ENCODE results near the gene DCTPP1. TPM values are rescaled to one million over a fixed set of nuclear protein-coding genes. Genes with fewer than 3 reads are reported as not detected.

The DCTPP1 gene
- polyA plus RNA-seq, 3 donors from 2014 or later: 64.5 to 101 (median 73.3) TPM

DNA sequence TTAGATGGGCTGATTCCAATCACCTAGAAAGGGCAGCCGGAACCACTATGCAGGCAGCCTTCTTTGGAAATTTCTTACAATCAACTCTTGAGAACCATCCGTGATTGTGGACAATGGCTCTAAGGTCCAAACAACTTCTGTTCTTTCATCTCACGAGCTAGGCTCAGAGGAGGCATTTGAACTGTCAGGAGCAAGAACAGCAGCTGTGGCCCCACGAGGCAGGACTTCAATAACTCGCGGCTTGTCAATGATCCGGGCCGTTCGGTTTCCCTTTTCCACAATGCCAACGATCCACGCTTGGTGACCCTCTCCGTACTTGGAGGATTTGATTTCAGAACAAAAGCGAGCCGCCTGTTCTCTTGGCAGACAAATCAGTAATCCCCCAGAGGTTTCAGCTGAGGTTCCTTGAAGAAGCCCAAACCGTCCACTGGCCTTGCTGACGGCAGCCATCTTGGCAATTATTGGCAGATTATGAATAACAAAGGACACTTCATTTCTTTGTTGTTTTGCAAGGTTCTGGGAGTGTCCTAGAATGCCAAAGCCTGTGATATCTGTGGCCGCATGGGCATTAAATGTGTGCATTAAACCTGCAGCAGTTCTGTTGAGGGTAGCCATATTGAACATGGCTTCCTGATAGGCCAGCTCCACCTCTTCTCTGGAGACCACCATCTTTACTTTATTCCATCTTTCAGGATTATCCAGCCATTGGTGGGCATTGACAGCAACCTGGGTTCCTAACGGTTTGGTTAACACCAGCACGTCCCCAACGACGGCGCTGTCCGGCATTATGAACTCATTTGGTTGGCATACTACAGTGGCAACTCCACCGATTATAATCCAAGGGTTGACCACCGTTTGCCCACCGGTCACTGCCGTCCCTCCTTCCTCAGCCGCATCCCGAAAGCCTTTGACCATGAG lies 14.7 kb upstream of the DCTPP1 start:
- peak overlapping the region; percentile 65 to 86 (median 83) for H3K27ac Mint-ChIP-seq
- no peaks in the 10 kb centered on the region for H3K9me3 Mint-ChIP-seq
- peaks cover 6 to 14% (median 12%) of the 10 kb centered on the region in 3 donors for H3K36me3 Mint-ChIP-seq
- peaks cover 34 to 38% of the 10 kb centered on the region in 2 donors for H3K4me1 Mint-ChIP-seq
- H3K27me3 Mint-ChIP-seq (ENCODE audit: low read depth in 3 of 3): peaks cover 5 to 7% (median 6%) of the 10 kb centered on the region in 3 donors
- no peak for DNase-seq
- peak overlapping the region; percentile 83 to 96 (median 91) for H3K4me3 Mint-ChIP-seq

- Mint-ChIP-seq H3K4me3 (peak overlapping the region; percentile 70 to 95 (median 89)), H3K36me3 (peaks cover 6 to 14% (median 12%) of the 10 kb centered on the region in 3 donors), H3K27ac (peak overlapping the region; percentile 30 to 80 (median 50)), H3K9me3 (no peaks in the 10 kb centered on the region), H3K4me1 (peaks cover 32 to 36% of the 10 kb centered on the region in 2 donors), H3K27me3 (ENCODE audit: low read depth in 3 of 3) (peaks cover 5 to 7% (median 6%) of the 10 kb centered on the region in 3 donors)
- no peak for DNase-seq
These were observed 13.8 kb upstream of the DCTPP1 start for GRCh38 chr16:30443631-30444030.

- no peak overlapping the region for H3K27ac Mint-ChIP-seq
- DNase-seq: no peak
- H3K36me3 Mint-ChIP-seq: peaks cover 6 to 12% (median 11%) of the 10 kb centered on the region in 3 donors
- peaks cover 0 to 2% (median under 1%) of the 10 kb centered on the region in 3 donors for H3K27me3 Mint-ChIP-seq (ENCODE audit: low read depth in 3 of 3)
- no peaks in the 10 kb centered on the region for H3K9me3 Mint-ChIP-seq
- peaks cover 19 to 20% of the 10 kb centered on the region in 2 donors for H3K4me1 Mint-ChIP-seq
- H3K4me3 Mint-ChIP-seq: no peak overlapping the region
These were observed 10.0 kb upstream of the DCTPP1 start for GRCh38 chr16:30439720-30440348.

GRCh38 chr16:30438835-30439234 lies 9.0 kb upstream of the DCTPP1 start:
- Mint-ChIP-seq H3K27ac (no peak overlapping the region), H3K9me3 (no peaks in the 10 kb centered on the region), H3K36me3 (peaks cover 6 to 9% (median 8%) of the 10 kb centered on the region in 3 donors), H3K4me1 (peaks cover 10 to 11% of the 10 kb centered on the region in 2 donors), H3K4me3 (no peak overlapping the region), H3K27me3 (ENCODE audit: low read depth in 3 of 3) (peaks cover 0 to 3% (median 2%) of the 10 kb centered on the region in 3 donors)
- no peak for DNase-seq

DNA sequence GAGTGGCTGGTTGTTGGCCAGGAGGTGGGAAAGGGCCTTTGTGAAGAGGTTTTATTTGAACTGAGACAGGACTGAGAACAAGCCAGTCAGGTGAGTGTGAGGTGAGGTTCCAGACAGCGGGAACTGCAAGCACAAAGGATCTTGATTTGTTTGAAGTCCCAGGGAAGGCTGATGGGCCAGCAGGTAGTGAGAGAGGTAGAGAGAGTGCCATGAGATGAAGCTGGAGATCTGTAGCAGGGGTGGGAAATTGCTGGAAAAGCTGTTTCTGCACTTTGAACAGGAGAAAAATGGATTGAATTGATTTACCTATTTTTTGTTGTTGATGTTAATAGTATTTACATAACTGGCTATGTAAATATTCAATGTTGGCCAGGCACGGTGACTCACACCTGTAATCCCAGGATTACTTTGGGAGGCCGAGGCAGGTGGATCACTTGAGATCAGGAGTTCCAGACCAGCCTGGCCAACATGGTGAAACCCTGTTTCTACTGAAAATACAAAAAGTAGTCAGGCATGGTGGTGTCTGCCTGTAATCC lies 7.7 kb upstream of the DCTPP1 start:
- no peaks in the 10 kb centered on the region for H3K36me3 Mint-ChIP-seq
- peaks cover 0 to 1% of the 10 kb centered on the region in 2 donors for H3K4me1 Mint-ChIP-seq

DNA sequence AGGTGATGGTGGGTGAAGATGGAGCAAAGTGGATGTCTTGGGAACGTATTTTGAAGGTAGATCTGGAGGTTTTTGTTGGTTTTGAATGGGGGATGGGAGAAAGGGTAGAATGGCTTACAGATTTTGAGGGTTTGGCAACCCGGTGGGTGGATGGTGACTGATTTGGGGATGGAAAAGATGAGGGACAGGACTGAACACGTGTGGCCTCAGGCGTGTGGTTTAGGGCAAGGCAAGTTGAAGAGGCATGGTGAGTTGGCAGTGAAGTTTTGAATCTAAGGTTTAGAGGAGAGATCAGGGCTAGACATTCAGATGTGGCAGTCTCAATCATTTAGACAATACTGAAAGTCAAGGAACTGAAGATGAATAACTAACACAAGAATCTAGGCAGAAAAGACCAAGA lies 5.0 kb upstream of the DCTPP1 start:
- H3K27ac Mint-ChIP-seq: peak overlapping the region in 1 of 6 donors; percentile 75

More for the DNA sequence above, 7.7 kb upstream of the DCTPP1 start:
- no peaks in the 10 kb centered on the region for H3K9me3 Mint-ChIP-seq
- H3K4me3 Mint-ChIP-seq: no peak overlapping the region
- no peak overlapping the region for H3K27ac Mint-ChIP-seq
- H3K27me3 Mint-ChIP-seq (ENCODE audit: low read depth in 3 of 3): peaks cover 0 to 3% (median 2%) of the 10 kb centered on the region in 3 donors
- DNase-seq: no peak

GRCh38 chr16:30430428-30430970 lies 669 bp upstream of the DCTPP1 start:
- Mint-ChIP-seq H3K4me3 (no peak overlapping the region), H3K27ac (no peak overlapping the region), H3K36me3 (peaks cover 0 to 5% (median 4%) of the 10 kb centered on the region in 3 donors)

More for the DNA sequence above, 5.0 kb upstream of the DCTPP1 start:
- Mint-ChIP-seq H3K36me3 (no peaks in the 10 kb centered on the region), H3K4me3 (no peak overlapping the region), H3K9me3 (no peaks in the 10 kb centered on the region), H3K4me1 (peaks cover 0 to 1% of the 10 kb centered on the region in 2 donors), H3K27me3 (ENCODE audit: low read depth in 3 of 3) (peaks cover 0 to 3% (median 2%) of the 10 kb centered on the region in 3 donors)
- no peak for DNase-seq

GRCh38 chr16:30429418-30429677 lies 482 bp downstream of the DCTPP1 start:
- no peaks in the 10 kb centered on the region for H3K9me3 Mint-ChIP-seq
- H3K27me3 Mint-ChIP-seq (ENCODE audit: low read depth in 3 of 3): no peaks in the 10 kb centered on the region
- no peak overlapping the region for H3K27ac Mint-ChIP-seq
- DNase-seq: no peak
- H3K4me1 Mint-ChIP-seq: peaks cover 9 to 10% of the 10 kb centered on the region in 2 donors
- H3K4me3 Mint-ChIP-seq: no peak overlapping the region
- H3K36me3 Mint-ChIP-seq: peaks cover 0 to 5% (median 4%) of the 10 kb centered on the region in 3 donors

More at GRCh38 chr16:30430428-30430970, 669 bp upstream of the DCTPP1 start:
- DNase-seq: no peak
- peaks cover 9 to 10% of the 10 kb centered on the region in 2 donors for H3K4me1 Mint-ChIP-seq
- H3K27me3 Mint-ChIP-seq (ENCODE audit: low read depth in 3 of 3): peaks cover 0 to 3% (median 0%) of the 10 kb centered on the region in 3 donors
- H3K9me3 Mint-ChIP-seq: no peaks in the 10 kb centered on the region

GRCh38 chr16:30428055-30428454 lies 1.8 kb downstream of the DCTPP1 start:
- Mint-ChIP-seq H3K9me3 (no peaks in the 10 kb centered on the region), H3K4me3 (peak overlapping the region; percentile 1 to 48 (median 2)), H3K27me3 (ENCODE audit: low read depth in 3 of 3) (no peaks in the 10 kb centered on the region), H3K4me1 (peaks cover 9% of the 10 kb centered on the region in 2 donors), H3K36me3 (peaks cover 0 to 6% (median 5%) of the 10 kb centered on the region in 3 donors), H3K27ac (peak overlapping the region; percentile 5 to 82 (median 38))
- no peak for DNase-seq

- H3K36me3 Mint-ChIP-seq: peaks cover 0 to 12% (median 11%) of the 10 kb centered on the region in 3 donors
- peaks cover 0 to 4% (median 3%) of the 10 kb centered on the region in 3 donors for H3K27me3 Mint-ChIP-seq (ENCODE audit: low read depth in 3 of 3)
- no peak overlapping the region for H3K4me3 Mint-ChIP-seq
- DNase-seq: no peak
- no peaks in the 10 kb centered on the region for H3K9me3 Mint-ChIP-seq
- peak overlapping the region in 1 of 6 donors; percentile 35 for H3K27ac Mint-ChIP-seq
- H3K4me1 Mint-ChIP-seq: peaks cover 12 to 17% of the 10 kb centered on the region in 2 donors
These were observed 8.8 kb downstream of the DCTPP1 start for GRCh38 chr16:30421010-30421409.

DNA sequence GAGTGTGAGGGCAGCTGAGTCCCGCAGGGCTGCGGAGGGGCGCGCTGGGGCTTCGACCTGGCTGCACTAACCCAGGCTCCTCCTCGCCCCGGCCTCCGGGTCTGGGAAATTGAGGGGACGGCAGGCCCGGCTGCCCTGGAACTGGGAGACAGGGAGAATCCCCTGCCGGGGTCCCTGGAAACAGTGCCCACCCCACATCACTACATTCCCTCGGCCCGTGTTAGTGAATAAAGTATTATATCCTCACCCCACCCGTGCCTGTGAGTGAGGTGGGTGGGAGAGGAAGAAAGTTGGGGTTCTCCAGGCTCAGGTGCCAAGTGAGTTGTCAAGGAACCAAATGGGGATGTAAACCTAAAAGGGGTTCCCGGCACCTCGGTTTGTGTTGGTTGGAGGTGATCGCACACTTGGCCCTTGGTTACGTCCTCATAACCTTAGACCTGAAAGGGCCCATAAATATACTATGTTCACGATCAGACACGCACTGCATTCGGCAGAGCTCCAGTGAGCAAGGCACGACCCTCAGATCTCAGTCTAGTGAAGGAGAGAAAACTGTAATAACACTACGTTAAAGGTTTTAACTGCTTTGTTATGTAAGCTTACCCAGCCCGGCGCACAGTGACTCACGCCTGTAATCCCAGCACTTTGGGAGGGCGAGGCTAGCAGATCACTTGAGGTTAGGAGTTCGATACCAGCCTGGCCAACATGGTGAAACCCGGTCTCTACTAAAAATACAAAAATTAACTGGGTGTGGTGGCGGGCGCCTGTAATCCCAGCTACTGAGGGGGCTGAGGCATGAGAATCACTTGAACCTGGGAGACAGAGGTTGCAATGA lies 11.3 kb downstream of the DCTPP1 start:
- Mint-ChIP-seq H3K27me3 (ENCODE audit: low read depth in 3 of 3) (peaks cover 0 to 4% (median 3%) of the 10 kb centered on the region in 3 donors), H3K9me3 (no peaks in the 10 kb centered on the region), H3K4me1 (peaks cover 12 to 13% of the 10 kb centered on the region in 2 donors), H3K36me3 (peaks cover 0 to 13% (median 8%) of the 10 kb centered on the region in 3 donors), H3K27ac (peak overlapping the region; percentile 65 to 89 (median 79)), H3K4me3 (peak overlapping the region; percentile 46 to 76 (median 57))
- no peak for DNase-seq

DNA sequence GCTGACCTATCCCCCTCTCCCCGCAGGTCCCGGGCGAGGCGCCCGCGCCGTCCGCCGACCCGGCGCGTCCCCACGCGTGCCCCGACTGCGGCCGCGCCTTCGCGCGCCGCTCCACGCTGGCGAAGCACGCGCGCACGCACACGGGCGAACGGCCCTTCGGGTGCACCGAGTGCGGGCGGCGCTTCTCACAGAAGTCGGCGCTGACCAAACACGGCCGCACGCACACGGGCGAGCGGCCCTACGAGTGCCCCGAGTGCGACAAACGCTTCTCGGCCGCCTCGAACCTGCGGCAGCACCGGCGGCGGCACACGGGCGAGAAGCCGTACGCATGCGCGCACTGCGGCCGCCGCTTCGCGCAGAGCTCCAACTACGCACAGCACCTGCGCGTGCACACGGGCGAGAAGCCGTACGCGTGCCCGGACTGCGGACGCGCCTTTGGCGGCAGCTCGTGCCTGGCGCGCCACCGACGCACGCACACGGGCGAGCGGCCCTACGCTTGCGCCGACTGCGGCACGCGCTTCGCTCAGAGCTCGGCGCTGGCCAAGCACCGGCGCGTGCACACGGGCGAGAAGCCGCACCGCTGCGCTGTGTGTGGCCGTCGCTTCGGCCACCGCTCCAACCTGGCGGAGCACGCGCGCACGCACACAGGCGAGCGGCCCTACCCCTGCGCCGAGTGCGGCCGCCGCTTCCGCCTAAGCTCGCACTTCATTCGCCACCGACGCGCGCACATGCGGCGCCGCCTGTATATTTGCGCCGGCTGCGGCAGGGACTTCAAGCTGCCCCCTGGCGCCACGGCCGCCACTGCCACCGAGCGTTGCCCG lies 12.1 kb downstream of the DCTPP1 start:
- Mint-ChIP-seq H3K27me3 (ENCODE audit: low read depth in 3 of 3) (peaks cover 0 to 4% (median 3%) of the 10 kb centered on the region in 3 donors), H3K4me3 (peak overlapping the region; percentile 30 to 73 (median 68)), H3K9me3 (no peaks in the 10 kb centered on the region), H3K36me3 (peaks cover 0 to 13% (median 8%) of the 10 kb centered on the region in 3 donors), H3K27ac (peak overlapping the region in 3 of 6 donors; percentile 57 to 70 (median 65)), H3K4me1 (peaks cover 12 to 13% of the 10 kb centered on the region in 2 donors)
- peak; percentile 87 to 92 (median 92) for DNase-seq
